ENCODE results near the gene KHDC4.

The KHDC4 gene

GRCh38 chr1:155880251-155880650 is 54.0 kb downstream of the KHDC4 start:
- H3K36me3 ChIP-seq (ENCODE audit: insufficient read depth, low read length) = no peaks in the 10 kb centered on the region
- H3K9ac ChIP-seq (ENCODE audit: low read depth, low read length, poor library complexity, severe bottlenecking) = no peak overlapping the region
- H3K4me3 ChIP-seq (ENCODE audit: low read length, poor library complexity, severe bottlenecking) = no peak overlapping the region
- TF ChIP-seq, protein P1, sequence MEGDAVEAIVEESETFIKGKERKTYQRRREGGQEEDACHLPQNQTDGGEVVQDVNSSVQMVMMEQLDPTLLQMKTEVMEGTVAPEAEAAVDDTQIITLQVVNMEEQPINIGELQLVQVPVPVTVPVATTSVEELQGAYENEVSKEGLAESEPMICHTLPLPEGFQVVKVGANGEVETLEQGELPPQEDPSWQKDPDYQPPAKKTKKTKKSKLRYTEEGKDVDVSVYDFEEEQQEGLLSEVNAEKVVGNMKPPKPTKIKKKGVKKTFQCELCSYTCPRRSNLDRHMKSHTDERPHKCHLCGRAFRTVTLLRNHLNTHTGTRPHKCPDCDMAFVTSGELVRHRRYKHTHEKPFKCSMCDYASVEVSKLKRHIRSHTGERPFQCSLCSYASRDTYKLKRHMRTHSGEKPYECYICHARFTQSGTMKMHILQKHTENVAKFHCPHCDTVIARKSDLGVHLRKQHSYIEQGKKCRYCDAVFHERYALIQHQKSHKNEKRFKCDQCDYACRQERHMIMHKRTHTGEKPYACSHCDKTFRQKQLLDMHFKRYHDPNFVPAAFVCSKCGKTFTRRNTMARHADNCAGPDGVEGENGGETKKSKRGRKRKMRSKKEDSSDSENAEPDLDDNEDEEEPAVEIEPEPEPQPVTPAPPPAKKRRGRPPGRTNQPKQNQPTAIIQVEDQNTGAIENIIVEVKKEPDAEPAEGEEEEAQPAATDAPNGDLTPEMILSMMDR (conservative IDR thresholded peaks at IDR 0.05; ENCODE audit: low read length) = no peak
- TF ChIP-seq EZH2phosphoT487 (IDR thresholded peaks at IDR 0.05; ENCODE audit: borderline replicate concordance) = no peak
- H4K20me1 ChIP-seq (ENCODE audit: insufficient read depth, low read length, poor library complexity, severe bottlenecking) = no peaks in the 10 kb centered on the region
- H2AFZ ChIP-seq (ENCODE audit: low read length) = no peak overlapping the region
- H3K79me2 ChIP-seq (ENCODE audit: insufficient read depth, low read length) = no peaks in the 10 kb centered on the region
- no peak overlapping the region for H3K4me2 ChIP-seq (ENCODE audit: low read depth, low read length, poor library complexity, severe bottlenecking)
- no peaks in the 10 kb centered on the region for H3K9me3 ChIP-seq (ENCODE audit: insufficient read depth, low read depth, low read length)
- no peaks in the 10 kb centered on the region for H3K4me1 ChIP-seq (ENCODE audit: insufficient read depth, low read length, poor library complexity, severe bottlenecking)
- no peaks in the 10 kb centered on the region for H3K9me2 ChIP-seq (replicated peaks; ENCODE audit: low read depth, low read length)
- H3F3A ChIP-seq (ENCODE audit: low read depth) = no peaks in the 10 kb centered on the region
- H3K27me3 ChIP-seq (ENCODE audit: insufficient read depth, low read length, poor library complexity, severe bottlenecking) = no peaks in the 10 kb centered on the region

- Histone ChIP-seq H3F3A (ENCODE audit: low read depth) (no peaks in the 10 kb centered on the region), H3K9ac (ENCODE audit: low read depth, low read length, poor library complexity, severe bottlenecking) (no peak overlapping the region), H2AFZ (ENCODE audit: low read length) (no peak overlapping the region), H3K9me2 (replicated peaks; ENCODE audit: low read depth, low read length) (no peaks in the 10 kb centered on the region), H3K79me2 (ENCODE audit: insufficient read depth, low read length) (no peaks in the 10 kb centered on the region), H3K36me3 (ENCODE audit: insufficient read depth, low read length) (no peaks in the 10 kb centered on the region), H3K4me3 (ENCODE audit: low read length, poor library complexity, severe bottlenecking) (no peak overlapping the region), H3K4me1 (ENCODE audit: insufficient read depth, low read length, poor library complexity, severe bottlenecking) (no peaks in the 10 kb centered on the region), H4K20me1 (ENCODE audit: insufficient read depth, low read length, poor library complexity, severe bottlenecking) (no peaks in the 10 kb centered on the region), H3K4me2 (ENCODE audit: low read depth, low read length, poor library complexity, severe bottlenecking) (no peak overlapping the region), H3K9me3 (ENCODE audit: insufficient read depth, low read depth, low read length) (no peaks in the 10 kb centered on the region), H3K27me3 (ENCODE audit: insufficient read depth, low read length, poor library complexity, severe bottlenecking) (no peaks in the 10 kb centered on the region)
- no peak for TF ChIP-seq EZH2phosphoT487 (IDR thresholded peaks at IDR 0.05; ENCODE audit: borderline replicate concordance)
Measured at GRCh38 chr1:155877945-155878344, 56.3 kb downstream of the KHDC4 start.

DNA sequence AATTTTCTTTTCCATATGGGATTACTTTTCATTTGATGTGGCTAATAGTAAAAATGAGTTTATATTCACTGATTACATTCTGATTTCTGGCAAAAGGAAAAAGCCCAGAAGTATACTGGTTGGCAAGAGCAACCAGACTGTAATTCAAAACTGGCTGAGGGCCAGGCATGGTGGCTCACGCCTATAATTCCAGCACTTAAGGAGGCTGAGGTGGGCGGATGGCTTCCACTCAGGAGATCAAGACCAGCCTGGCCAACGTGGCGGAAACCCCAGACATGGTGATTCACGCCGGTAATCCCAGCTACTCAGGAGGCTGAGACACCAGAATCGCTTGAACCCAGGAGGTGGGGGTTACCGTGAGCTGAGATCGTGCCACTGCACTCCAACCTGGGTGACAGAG is 60.4 kb downstream of the KHDC4 start:
- no peaks in the 10 kb centered on the region for H3K9me3 ChIP-seq (ENCODE audit: insufficient read depth, low read depth, low read length)
- TF ChIP-seq EZH2phosphoT487 (IDR thresholded peaks at IDR 0.05; ENCODE audit: borderline replicate concordance) = no peak
- TF ChIP-seq, protein P1 (conservative IDR thresholded peaks at IDR 0.05; ENCODE audit: low read length) = no peak
- H3K27me3 ChIP-seq (ENCODE audit: insufficient read depth, low read length, poor library complexity, severe bottlenecking) = no peaks in the 10 kb centered on the region
- no peaks in the 10 kb centered on the region for H3K79me2 ChIP-seq (ENCODE audit: insufficient read depth, low read length)
- no peaks in the 10 kb centered on the region for H3K9me2 ChIP-seq (replicated peaks; ENCODE audit: low read depth, low read length)
- no peak overlapping the region for H3K9ac ChIP-seq (ENCODE audit: low read depth, low read length, poor library complexity, severe bottlenecking)
- no peaks in the 10 kb centered on the region for H4K20me1 ChIP-seq (ENCODE audit: insufficient read depth, low read length, poor library complexity, severe bottlenecking)
- no peak overlapping the region for H3K4me3 ChIP-seq (ENCODE audit: low read length, poor library complexity, severe bottlenecking)
- no peak overlapping the region for H3K4me2 ChIP-seq (ENCODE audit: low read depth, low read length, poor library complexity, severe bottlenecking)
- no peaks in the 10 kb centered on the region for H3K36me3 ChIP-seq (ENCODE audit: insufficient read depth, low read length)
- H2AFZ ChIP-seq (ENCODE audit: low read length) = no peak overlapping the region
- H3K4me1 ChIP-seq (ENCODE audit: insufficient read depth, low read length, poor library complexity, severe bottlenecking) = no peaks in the 10 kb centered on the region
- H3F3A ChIP-seq (ENCODE audit: low read depth) = no peaks in the 10 kb centered on the region

- Histone ChIP-seq H3K79me2 (ENCODE audit: insufficient read depth, low read length) (no peaks in the 10 kb centered on the region), H3K9me3 (ENCODE audit: insufficient read depth, low read depth, low read length) (no peaks in the 10 kb centered on the region), H4K20me1 (ENCODE audit: insufficient read depth, low read length, poor library complexity, severe bottlenecking) (no peaks in the 10 kb centered on the region), H3K4me1 (ENCODE audit: insufficient read depth, low read length, poor library complexity, severe bottlenecking) (no peaks in the 10 kb centered on the region), H3K4me3 (ENCODE audit: low read length, poor library complexity, severe bottlenecking) (no peak overlapping the region), H3K36me3 (ENCODE audit: insufficient read depth, low read length) (no peaks in the 10 kb centered on the region), H3K9me2 (replicated peaks; ENCODE audit: low read depth, low read length) (no peaks in the 10 kb centered on the region), H3K27me3 (ENCODE audit: insufficient read depth, low read length, poor library complexity, severe bottlenecking) (no peaks in the 10 kb centered on the region), H3F3A (ENCODE audit: low read depth) (no peaks in the 10 kb centered on the region), H3K9ac (ENCODE audit: low read depth, low read length, poor library complexity, severe bottlenecking) (no peak overlapping the region), H3K4me2 (ENCODE audit: low read depth, low read length, poor library complexity, severe bottlenecking) (no peak overlapping the region), H2AFZ (ENCODE audit: low read length) (no peak overlapping the region)
- no peak for TF ChIP-seq EZH2phosphoT487 (IDR thresholded peaks at IDR 0.05; ENCODE audit: borderline replicate concordance)
- TF ChIP-seq, protein P1 (conservative IDR thresholded peaks at IDR 0.05; ENCODE audit: low read length) = no peak
Measured at GRCh38 chr1:155872527-155872926, 61.7 kb downstream of the KHDC4 start.
